HUES6 (cell line): Measurements from ENCODE around the gene DHRS11.

ENCODE experiments used
- H3K27ac ChIP-seq: 2 replicates; pipeline ENCODE4 v1.7.0; 2013; ENCODE audit warnings: low read depth, mild to moderate bottlenecking, low read length, inconsistent platforms
- H3K27me3 ChIP-seq: 2 replicates; pipeline ENCODE4 v1.6.1; 2013; ENCODE audit warnings: low read length; ENCODE audit not compliant: control insufficient read depth, insufficient read depth
- H3K36me3 ChIP-seq: 2 replicates; pipeline ENCODE4 v1.6.1; 2013; ENCODE audit warnings: low read length; ENCODE audit not compliant: control insufficient read depth, insufficient read depth
- H3K4me1 ChIP-seq: 2 replicates; pipeline ENCODE4 v1.6.1; 2013; ENCODE audit warnings: low read length; ENCODE audit not compliant: control insufficient read depth, insufficient read depth
- H3K4me3 ChIP-seq: 2 replicates; pipeline ENCODE4 v1.5.1; 2013; ENCODE audit warnings: low read depth, low read length
- H3K9ac ChIP-seq: one replicate; pipeline ENCODE4 v1.6.1; 2013; ENCODE audit warnings: mild to moderate bottlenecking, low read length
- H3K9me3 ChIP-seq: 2 replicates; pipeline ENCODE4 v1.6.1; 2013; ENCODE audit warnings: low read depth, low read length; ENCODE audit not compliant: control insufficient read depth, insufficient read depth

DHRS11 gene

GRCh38 chr17:36640346-36640745, 48.7 kb downstream of the DHRS11 start:
- Histone ChIP-seq H3K4me3 (no peak overlapping the region), H3K27me3 (peaks cover 74% of the 10 kb centered on the region), H3K9ac (no peak overlapping the region), H3K36me3 (no peaks in the 10 kb centered on the region), H3K4me1 (peaks cover 7% of the 10 kb centered on the region), H3K9me3 (no peaks in the 10 kb centered on the region), H3K27ac (no peak overlapping the region)

- H3K36me3 ChIP-seq = no peaks in the 10 kb centered on the region
- peaks cover 75% of the 10 kb centered on the region for H3K27me3 ChIP-seq
- no peaks in the 10 kb centered on the region for H3K9me3 ChIP-seq
- H3K4me1 ChIP-seq = peaks cover 7% of the 10 kb centered on the region
- no peak overlapping the region for H3K27ac ChIP-seq
- H3K9ac ChIP-seq = no peak overlapping the region
- H3K4me3 ChIP-seq = peak overlapping the region; percentile 62
These were observed 49.2 kb downstream of the DHRS11 start for GRCh38 chr17:36640836-36641235.

GRCh38 chr17:36641331-36641876, 49.7 kb downstream of the DHRS11 start:
- Histone ChIP-seq H3K4me3 (peak overlapping the region; percentile 62), H3K4me1 (peaks cover 7% of the 10 kb centered on the region), H3K27me3 (peaks cover 80% of the 10 kb centered on the region), H3K9ac (peak overlapping the region; percentile 31), H3K36me3 (no peaks in the 10 kb centered on the region), H3K27ac (no peak overlapping the region), H3K9me3 (no peaks in the 10 kb centered on the region)

- Histone ChIP-seq H3K9me3 (no peaks in the 10 kb centered on the region), H3K4me1 (peaks cover 7% of the 10 kb centered on the region), H3K9ac (peak overlapping the region; percentile 31), H3K36me3 (no peaks in the 10 kb centered on the region), H3K27me3 (peaks cover 78% of the 10 kb centered on the region), H3K27ac (no peak overlapping the region), H3K4me3 (peak overlapping the region; percentile 62)
These were observed 50.5 kb downstream of the DHRS11 start for GRCh38 chr17:36641877-36642845.

GRCh38 chr17:36643086-36643685, 51.5 kb downstream of the DHRS11 start:
- Histone ChIP-seq H3K27me3 (peaks cover 78% of the 10 kb centered on the region), H3K27ac (no peak overlapping the region), H3K4me3 (no peak overlapping the region), H3K36me3 (no peaks in the 10 kb centered on the region), H3K9ac (no peak overlapping the region), H3K4me1 (peaks cover 7% of the 10 kb centered on the region), H3K9me3 (no peaks in the 10 kb centered on the region)

DNA sequence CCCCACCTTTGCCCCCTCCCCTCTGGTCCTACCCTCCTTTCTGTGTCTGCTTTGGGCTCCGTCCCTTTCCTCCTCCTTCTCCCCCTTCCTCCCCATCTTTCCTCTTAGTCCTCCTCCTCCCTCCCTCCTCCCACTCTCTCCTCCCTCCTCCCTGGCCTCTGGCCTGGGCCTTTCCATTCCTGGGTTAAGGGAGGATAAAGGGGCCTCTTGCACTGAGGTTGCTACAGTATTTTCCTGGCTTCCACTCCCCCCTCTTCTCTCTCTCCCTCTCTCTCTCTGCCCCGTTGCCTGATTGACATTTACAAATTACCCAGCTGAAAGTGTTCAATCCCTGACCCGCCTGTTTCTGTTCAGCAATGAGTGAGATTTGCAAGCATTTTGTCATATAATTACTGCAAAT, 53.7 kb downstream of the DHRS11 start:
- Histone ChIP-seq H3K27me3 (peaks cover 70% of the 10 kb centered on the region), H3K4me1 (peaks cover 12% of the 10 kb centered on the region), H3K36me3 (no peaks in the 10 kb centered on the region), H3K9me3 (no peaks in the 10 kb centered on the region), H3K27ac (no peak overlapping the region), H3K9ac (no peak overlapping the region), H3K4me3 (no peak overlapping the region)

DNA sequence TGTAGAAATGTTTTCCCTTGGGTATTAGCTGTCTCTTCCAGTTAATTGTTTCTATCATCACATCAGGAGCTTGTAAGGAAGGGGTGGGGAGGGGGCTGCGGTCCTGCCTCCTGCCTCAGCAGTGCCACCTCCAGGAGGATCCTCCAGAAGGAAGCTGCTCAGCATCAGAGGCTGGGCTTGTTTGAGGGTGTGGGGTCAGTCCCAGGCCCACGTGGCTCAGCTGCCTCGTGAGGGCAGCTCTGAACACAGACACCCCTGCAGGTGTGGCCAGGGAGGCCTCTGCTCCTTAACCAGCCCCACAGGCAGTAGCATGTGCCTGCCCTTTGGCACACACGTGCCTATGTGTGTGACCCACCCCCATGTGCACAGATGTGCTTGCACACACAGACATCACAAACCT, 56.0 kb downstream of the DHRS11 start:
- Histone ChIP-seq H3K9me3 (no peaks in the 10 kb centered on the region), H3K9ac (no peak overlapping the region), H3K27ac (no peak overlapping the region), H3K27me3 (peaks cover 62% of the 10 kb centered on the region), H3K4me3 (no peak overlapping the region), H3K36me3 (no peaks in the 10 kb centered on the region), H3K4me1 (peaks cover 9% of the 10 kb centered on the region)

DNA sequence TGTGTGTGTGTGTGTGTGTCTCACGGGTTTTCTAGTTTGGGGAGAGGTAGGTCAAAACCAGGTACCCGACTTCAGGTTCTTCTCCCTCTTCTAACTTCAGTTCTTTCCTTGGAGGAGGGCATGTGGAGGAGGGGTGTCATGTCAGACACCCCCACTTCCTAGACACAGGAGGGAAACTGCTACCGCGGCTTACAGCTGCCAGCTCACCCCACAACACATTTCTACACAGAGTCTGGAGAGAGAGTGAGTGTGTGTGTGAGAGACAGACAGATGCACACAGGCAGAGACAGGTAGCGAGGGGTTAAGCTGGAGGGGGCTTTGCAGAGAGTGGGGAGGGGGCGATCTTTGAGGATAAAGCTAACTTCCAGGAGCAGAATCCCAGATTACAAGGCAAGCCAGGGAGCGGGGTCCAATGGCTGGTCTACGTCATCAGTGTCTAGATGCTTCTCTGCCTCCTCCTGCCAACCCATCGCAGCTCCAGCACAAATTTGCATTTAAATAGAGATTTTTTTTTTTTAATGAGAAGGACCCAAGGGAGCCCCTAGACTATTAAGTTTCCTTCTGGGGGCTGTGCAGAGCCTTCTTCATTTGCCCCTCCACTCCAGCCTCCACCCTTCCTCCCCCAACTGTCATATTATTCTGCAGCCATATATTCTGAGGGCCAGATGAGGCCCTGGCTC, 58.6 kb downstream of the DHRS11 start:
- H3K27ac ChIP-seq = no peak overlapping the region
- no peak overlapping the region for H3K9ac ChIP-seq
- no peak overlapping the region for H3K4me3 ChIP-seq
- no peaks in the 10 kb centered on the region for H3K36me3 ChIP-seq
- peaks cover 9% of the 10 kb centered on the region for H3K4me1 ChIP-seq
- peaks cover 60% of the 10 kb centered on the region for H3K27me3 ChIP-seq
- no peaks in the 10 kb centered on the region for H3K9me3 ChIP-seq
